ENCODE data around the gene SLC35F1.

Gene SLC35F1

DNA sequence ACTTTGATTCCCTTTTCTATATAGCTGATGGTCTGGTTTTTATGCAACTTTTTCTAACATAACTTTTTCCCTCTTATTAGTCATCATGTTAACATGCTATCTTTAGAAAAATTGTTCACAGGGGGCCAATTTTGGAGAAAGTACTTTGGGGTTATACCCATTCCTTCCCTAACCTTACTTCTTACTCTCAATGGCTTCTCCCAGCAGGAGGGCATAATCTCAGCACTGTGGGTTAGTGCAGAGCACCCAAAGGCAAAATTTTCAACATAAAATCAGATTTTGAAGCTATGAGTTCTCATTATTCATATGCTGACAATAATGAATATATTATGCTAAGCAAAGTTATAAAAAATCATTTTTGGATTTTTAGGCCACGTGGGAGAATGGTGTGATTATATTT is 299.2 kb downstream of the SLC35F1 start:
- DNase-seq, result no peak

DNA sequence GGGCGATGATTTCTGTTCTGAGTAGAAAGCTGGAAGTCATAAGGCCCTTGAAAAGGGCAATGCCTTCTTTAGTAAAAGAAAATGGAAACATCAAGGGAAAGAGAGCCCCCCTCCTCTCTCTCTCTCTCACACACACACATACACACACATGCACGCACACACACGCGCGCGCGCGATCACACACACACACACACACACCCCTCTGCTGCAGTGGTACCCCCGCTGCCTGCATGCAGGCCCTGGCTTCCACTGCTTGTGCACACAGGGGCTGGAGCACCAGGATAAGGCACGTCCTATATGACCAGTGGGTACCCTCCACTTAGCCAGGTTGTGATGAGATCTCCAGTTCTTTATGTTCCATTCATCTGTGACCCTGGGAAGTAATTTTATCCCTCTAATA is 300.9 kb downstream of the SLC35F1 start:
- DNase-seq, result no peak

DNA sequence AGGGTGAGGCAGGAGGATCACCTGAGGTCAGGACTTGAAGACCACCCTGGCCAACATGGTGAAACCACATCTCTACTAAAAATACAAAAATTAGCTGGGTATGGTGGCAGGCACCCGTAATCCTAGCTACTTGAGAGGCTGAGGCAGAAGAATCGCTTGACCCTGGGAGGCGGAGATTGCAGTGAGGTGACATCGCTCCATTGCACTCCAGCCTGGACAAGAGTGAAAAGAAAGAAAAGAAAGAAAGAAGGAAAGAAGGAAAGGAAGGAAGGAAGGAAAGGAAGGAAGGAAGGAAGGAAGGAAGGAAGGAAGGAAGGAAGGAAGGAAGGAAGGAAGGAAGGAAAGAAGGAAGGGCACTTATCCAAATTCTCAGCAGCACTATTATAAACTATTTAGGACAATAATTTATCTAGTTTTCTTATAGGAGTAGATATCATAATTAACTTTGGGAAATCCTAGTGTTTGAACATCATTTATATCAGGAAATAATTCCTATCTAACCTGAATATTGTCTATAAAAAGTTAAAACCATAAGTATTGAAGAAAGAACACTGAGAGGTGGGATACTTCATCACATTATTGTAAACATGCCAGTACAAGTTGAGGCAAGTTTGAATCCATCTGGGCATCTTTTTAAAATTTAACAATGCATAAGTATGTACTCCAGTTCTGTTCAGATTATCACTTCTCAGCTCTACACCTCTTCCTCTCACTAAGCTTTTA is 305.5 kb downstream of the SLC35F1 start:
- DNase-seq, result no peak

DNA sequence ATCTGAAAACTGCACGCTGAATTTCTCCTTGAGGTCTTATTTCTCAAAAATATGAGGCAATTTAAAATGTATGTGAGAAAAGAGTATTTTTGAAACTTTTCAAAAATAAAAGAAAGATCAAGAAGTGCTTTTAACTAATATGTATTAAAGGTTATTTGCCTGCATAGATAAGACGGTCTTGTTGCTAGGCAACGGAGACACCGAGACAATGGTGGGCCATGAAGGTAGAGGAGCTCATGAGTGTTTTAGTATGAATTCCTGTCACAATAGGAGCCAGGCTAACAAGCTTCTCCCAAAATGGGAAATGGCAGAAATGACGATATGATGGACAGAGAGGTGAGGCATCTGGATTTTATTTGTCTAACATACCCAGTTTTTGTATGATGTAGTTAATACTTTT is 308.2 kb downstream of the SLC35F1 start:
- no peak for DNase-seq

DNA sequence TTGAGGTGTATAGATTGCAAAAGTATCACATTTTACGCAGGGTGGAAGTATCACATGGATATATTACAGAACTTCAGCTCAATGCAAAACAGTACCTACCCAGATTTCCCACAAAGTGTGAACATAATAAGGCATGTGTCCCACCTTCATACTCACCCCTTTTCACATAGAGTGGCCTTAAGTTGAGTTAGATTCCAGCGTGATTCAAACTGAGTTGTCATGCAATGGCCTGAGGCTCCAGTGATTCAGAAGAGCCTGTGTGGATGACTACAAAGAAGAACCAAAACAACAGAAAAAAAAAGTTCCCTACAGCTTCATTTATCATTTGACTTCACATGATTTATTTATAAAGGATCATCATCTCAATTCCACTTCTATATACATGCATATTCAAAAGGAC is 309.7 kb downstream of the SLC35F1 start:
- no peak for DNase-seq

DNA sequence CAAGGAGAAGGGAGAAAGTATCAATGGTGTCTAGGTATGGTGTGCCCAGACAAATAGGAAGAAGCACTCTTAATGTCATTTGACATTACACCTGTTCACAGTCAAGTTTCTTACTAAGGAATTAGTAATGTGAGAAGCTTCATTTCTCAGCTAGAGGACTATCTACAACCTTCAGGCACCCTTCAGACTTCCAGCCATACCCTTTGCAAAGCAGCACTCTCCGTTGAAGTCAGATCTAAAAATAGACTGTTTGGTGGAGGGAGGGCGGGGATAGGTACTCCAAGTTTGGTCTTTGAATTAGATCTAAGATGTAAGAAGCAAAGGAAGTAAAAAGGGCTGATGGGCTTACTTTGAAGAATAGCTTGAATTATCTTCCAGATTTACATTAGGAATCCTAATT is 311.1 kb downstream of the SLC35F1 start:
- no peak for DNase-seq

DNA sequence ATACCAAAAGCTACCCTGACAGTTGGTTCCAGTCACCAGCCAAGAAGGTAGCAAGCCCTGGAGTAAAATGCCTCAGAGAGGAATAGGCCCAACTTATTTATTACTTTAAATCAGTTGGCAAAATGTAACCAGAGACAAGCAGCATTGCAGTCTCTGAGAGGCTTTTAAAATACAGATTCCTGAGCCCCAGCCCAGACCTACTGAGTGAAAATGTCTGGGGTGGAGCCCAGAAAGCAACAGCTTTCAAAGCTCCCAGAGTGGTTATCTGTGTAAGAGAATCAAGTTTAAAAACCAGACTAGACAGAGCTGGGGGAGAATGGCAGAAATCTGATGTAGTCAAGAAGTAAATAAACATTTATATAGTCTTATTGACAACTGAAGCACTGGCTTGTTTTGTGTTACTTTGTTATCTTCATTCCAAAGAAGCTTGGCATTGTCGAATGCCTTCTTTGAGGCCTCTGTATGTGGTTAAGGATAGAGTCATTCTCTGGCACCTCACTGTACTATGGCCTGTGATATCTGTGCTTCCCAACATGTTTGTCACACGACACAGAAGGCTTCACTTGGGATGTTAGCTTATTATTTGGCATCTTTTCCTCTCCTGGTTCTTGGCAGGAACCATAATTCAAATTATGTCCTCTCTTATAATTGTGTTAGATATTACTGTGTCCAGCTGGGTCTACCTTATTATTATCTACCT is 313.5 kb downstream of the SLC35F1 start:
- no peak for DNase-seq

DNA sequence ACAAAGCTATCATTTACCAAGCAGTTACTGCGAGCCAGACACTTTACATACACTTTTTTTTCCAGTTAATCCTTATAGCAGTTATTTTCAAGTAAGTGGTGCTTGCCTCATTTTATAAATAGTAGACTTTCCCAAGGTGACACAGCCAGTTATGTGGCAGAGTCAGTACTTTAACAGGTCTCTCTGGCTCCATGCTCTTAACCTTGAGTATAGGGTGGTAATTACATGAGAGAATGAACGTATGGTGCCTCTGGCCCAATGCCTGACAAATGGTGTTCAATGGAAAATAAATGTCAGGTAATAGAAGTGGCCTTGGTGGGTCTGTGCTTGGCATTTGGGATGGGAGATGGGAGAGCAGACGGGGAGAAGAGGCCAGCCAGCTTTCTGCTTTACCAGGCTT is 316.3 kb downstream of the SLC35F1 start:
- no peak for DNase-seq

DNA sequence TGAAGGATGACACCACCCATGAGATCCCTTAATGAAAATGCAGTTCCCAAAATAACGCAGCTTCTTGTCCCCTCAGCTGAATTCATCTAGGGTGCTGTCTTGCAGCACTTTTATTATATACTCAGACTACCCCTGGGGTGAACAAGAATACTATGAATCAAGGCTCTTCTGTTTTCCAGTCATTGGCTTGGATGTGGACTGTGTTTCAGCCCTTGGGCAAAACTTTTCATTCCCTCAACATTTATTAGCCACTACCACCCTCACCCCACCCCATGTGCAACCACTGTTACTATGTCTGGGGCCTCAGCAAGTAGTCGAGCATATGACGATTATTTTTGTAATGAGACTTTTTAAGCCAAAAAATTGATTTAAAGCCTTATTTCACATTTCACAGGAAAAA is 321.8 kb downstream of the SLC35F1 start:
- no peak for DNase-seq

DNA sequence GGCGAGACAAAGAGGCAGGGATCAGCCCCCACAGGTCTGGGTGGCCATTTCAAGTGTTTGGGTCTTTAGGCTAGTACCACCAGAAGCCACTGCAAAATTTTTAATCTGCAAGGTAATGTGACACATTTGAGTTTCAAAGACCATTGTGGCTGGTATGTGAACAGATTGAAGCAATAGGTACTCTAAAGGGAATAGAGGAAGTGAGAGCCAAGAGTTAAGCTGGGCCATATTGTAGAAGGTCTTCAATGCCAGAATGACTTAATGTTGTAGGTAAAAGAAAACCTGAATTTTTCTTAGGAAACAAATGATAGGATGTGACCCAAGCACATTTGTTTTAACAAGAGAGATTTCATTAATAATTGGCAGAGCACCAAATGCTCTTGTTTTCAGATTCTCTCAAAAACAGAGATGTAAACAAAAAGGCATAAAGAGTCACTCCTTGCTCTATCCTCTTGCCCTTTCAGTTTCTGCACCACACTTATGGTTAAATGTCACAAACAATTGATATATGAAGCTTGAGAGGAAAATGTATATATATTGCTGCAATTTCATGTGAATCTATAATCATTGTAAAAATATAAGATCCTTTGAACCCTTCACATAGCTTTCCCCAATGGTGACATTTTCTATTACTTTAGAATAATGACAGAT is 333.9 kb downstream of the SLC35F1 start:
- no peak for DNase-seq

DNA sequence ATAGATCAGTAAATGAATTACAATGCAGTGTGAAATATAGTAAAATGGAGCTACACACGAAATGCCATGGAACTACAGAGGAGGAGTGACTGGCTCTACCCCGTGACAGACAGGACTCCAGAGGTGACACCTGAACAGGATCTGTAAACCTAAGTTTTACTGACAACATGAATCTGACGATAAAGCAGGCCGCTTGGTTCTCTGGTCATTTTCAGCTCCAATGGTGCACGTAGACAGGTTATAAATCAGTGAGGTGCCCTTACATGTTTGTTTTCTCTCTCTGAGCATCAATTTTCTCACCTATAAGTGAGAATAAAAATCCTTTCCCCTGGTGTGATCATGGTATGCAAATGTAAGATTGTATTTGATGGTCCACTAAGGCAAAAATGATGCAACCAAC is 339.3 kb downstream of the SLC35F1 start:
- DNase-seq, result no peak

DNA sequence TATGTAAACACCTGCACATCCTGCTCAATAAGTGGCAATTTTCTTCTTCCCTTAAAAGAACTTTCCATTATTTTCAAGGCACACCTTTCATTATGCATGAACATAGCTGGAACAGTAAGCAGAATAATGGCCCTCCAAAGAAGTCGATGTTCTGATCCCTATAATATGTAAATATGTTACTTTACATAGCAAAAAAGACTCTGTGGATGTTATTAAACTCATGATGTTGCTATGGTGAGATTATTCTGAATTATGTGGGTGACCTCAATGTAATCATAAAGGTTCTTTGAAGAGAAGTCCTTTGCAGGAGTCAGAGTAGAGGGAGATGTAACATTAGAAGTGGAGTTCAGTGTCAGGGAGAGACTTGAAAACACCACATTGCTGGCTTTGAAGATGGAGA is 341.1 kb downstream of the SLC35F1 start:
- DNase-seq, result no peak

DNA sequence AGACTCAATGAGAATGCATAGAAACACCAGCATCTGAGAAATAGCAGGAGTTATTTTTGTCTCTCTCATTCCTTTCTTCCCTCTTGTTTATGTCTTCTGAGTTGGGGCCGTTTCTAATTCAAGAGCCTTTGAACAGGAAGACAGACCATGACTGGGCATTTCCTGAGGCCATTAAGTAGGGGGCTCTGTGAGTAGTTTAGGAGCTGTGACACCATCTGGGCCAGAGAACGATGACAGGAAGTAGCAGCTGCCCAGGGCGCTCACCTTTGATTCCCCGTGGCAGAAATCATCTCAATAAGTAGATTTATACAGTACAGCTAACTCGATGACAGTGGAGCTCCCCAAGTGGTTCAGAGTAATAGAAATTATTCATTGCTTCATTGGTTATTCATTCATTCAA is 342.6 kb downstream of the SLC35F1 start:
- DNase-seq, result no peak

DNA sequence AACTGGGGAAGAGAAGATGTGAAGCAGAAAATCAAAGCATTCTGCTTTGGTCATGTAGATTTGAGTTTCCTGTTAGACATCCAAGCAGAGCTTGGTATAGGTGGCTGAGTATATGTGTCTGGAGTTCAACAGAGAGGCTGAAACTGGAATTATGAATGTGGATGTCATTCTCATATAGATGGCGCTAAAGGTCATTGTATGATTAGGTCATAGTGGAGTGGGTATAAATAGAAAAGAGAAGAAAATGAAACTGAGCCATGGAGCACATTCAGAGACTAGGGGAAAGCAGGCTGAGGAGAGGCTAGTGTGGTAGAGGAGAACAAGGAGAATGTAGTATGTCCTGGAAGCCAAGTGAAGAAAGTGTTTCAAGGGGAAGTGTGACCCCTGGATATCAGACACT is 345.4 kb downstream of the SLC35F1 start:
- no peak for DNase-seq

DNA sequence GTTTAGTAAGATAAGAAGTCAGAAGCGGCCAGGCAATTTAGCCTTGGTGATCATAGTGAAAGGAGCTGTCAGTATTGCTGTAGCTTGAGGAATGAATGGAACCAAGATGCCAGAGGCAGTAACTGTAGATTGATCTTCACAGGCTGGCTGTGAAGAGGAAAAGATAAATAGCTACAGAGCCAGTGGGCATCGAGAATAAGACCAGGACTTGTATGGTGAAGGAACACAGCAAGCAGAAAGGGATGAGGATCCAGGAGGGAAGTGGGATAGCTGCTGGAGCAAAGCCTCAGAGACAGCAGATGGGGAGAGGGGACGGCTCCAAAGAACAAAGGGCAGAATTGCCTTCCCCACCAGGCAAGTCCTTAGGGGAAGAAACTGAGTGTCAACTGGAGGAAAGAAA is 346.7 kb downstream of the SLC35F1 start:
- no peak for DNase-seq

DNA sequence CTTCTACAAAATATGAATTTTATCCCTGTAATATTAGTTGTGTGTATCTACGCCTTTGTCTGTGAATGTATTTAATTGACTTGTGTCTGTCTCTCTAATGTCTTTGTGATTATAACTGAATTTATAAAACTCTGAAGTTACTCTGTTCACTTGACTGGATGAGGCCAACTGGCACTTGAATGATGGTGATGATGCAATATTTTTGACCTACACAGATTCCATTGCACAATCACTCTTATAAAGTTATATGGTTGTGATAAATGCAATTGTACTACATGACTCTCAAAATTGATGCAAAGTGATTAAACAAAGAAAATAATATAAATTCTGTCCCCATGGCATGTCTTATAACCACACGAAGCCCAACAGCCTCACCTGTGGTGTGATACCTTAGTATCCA is 353.8 kb downstream of the SLC35F1 start:
- DNase-seq, result no peak

DNA sequence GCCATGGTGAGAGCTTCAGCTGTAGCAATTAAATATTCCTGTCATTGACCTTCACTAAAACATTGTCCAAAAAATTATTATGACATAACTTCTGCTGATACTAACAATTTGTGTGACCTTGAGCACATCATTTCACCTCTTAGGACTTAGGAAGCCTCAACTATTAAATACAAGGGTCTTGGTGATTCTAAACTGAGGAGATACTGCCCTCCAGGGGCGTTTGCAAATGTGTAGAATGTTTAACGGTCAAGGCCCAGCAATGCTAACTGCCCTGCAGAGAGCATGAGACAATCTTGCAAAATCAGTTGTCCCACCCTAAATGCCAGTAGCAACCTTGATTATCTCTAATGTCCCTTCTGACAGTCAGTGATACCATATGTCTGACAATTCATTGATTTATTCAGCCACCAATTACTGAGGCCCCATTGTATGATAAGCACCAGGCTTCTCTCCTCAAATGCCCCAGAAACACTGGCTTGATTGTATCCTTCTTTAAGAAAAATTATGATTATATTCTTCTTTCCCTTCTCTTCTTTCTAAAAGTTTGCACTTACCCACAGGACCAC is 356.9 kb downstream of the SLC35F1 start:
- DNase-seq, result no peak

DNA sequence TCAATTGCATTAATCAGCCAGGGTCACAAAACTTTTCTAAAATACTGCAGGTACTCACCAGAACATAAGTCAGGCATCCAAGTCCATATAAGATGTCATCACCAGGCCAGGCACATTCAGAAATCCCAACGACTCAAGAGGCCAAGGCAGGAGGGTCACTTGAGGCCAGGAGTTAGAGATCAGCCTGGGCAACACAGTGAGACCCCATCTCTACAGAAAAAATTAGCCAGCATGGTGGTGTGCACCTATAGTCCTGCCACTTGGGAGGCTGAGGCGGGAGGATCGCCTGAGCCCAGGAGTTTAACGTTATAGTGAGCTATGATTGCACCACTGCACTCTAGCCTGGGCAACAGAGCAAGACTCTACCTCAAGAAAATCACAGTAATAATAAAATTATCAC is 362.6 kb downstream of the SLC35F1 start:
- no peak for DNase-seq

DNA sequence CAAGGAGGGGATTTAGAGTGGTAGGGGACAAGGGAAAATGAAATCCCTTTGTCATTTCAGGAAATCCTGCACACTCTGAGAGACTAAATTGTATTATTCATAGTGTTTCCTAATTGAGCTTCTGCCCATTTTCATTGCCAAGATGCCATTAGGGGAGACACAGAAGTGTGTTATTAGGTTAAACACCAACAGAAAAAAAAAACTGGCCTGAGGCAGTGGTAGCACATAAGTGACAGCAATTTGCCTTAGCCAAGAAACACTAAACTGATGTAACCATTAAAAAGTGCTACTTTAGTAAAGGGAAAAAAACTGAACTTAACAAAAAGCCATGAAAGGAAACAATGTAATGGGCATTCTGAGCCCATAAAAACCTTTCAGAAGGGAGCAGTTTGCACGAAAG is 370.6 kb downstream of the SLC35F1 start:
- DNase-seq, result no peak

DNA sequence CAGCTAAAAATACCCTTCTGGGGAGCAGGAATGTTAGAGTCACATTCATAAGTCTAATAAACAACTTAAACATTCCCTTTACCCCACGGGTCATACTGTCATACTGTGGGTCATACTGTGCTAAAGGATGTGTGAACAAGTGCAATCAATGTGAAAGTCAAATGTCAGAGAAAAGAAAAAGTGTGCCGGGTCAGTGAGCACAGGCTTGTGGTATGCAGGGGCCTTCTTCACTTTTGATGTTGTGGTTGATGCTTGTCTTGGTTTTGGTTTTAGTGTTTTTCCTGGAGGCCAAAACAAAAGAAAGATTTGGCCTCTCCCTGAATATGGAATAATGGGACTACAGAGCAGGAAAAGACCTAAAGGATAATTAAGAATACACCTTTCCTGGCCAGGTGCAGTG is 373.1 kb downstream of the SLC35F1 start:
- DNase-seq, result no peak

DNA sequence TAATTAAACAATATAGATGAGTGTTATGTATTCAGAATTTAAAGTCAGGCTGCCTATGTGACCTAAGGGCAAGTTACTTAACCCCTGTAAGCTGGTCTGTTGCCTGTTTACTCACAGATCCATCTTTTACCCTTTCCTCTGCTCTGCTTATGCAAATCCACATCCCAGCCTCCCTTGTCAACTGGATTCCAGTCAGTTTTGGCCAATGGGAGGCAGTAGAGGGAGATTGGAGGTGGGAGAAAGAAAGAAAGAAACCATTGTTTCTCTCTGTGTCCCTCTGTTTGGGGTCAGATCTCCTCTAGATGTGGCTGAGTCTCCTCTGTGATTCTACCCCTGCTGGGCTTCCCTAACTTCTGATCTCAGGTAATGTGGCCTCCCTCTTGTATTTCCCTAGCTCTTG is 374.2 kb downstream of the SLC35F1 start:
- DNase-seq, result no peak

DNA sequence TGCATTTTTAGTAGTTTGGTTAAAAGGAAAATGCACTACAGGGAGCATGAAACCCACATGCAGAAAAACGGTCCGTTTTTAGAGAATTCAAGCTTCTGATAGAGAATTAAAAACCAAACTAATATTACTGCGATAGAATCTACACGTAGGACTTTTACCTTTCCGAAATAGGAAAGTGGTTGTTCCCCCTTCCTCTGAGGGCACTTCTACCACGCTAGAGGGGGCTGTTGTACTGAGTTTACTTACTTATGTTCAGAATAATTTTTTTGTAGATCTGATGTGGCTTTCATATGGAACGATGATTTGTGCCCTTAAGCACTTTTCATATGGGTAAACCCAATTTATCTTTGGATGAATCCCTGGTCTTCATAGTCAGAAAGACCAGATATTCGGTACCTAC is 376.7 kb downstream of the SLC35F1 start:
- DNase-seq, result peak; percentile 19

DNA sequence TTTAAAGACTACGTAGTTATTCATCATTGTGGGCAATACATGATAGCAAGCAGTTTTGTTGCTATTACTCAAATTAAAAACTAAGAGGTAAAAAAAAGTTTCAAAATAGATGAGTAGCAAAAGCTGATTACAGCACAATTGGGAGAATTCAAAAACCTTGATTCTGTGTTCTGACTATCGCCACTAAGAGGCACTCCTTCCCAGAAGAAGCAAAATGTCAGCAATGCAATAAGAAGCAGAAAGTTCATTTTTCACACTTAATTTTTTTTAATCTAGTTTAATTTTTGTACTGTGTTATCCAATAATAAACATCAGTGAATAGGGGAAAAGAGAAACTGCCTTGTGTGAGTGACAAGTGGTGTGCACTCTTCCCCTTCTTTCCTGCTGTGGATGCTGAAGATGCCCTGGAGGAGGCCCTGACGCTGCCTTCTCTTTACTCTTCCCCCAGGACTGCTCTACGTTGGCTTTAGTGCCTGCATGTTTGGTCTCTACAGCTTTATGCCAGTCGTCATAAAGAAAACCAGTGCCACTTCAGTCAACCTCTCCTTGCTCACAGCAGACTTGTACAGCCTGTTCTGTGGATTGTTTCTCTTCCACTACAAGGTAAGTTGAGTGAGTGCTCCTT is 377.8 kb downstream of the SLC35F1 start:
- DNase-seq, result no peak

DNA sequence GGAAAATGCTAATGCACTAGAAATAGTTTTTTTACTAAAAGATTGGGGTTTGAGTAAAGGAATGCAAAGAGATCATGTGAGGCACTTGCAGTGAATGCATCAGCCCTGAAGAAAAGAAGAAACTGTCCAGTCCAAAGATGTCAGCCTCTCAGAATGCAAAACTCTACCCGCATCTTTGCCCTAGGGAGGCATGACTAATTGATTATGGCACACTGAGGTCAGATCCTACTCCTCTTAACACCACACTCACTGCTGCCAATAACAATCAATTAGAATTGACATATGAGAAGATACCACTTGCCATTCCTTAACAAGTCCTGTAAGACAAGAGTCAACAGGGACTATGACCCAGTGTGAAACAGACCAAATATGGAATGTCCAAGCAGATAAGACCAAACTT is 378.7 kb downstream of the SLC35F1 start:
- DNase-seq, result no peak

All from effector CD8-positive, alpha-beta T cell (primary cell).